ENCODE results near the gene FHIT.

FHIT gene

DNA sequence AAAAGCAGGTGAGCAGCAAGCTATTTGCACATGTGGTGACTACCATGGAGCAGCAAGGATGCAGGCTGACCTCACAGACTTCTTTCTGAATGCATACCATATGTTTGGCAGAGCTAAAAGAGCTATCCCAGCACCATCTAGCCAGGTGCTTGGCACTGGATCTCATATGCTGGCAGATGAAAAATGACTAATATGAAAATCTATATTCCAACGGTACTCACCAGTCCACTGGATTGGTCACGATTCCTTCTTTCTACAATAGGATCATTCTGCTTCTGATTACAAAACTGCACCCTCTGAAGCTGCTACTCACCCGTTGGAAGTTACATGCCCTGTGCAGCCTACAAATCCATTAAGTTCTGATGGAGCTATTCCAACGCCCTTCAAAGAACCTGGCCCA, 1487.1 kb downstream of the FHIT start:
- no peak for TF ChIP-seq POLR2AphosphoS5 (IDR thresholded peaks at IDR 0.05; ENCODE audit: low read depth, low read length)
- no peak for TF ChIP-seq TAF1 (IDR thresholded peaks at IDR 0.05; ENCODE audit: borderline replicate concordance, insufficient read depth, low read length)
- TF ChIP-seq, protein P1, sequence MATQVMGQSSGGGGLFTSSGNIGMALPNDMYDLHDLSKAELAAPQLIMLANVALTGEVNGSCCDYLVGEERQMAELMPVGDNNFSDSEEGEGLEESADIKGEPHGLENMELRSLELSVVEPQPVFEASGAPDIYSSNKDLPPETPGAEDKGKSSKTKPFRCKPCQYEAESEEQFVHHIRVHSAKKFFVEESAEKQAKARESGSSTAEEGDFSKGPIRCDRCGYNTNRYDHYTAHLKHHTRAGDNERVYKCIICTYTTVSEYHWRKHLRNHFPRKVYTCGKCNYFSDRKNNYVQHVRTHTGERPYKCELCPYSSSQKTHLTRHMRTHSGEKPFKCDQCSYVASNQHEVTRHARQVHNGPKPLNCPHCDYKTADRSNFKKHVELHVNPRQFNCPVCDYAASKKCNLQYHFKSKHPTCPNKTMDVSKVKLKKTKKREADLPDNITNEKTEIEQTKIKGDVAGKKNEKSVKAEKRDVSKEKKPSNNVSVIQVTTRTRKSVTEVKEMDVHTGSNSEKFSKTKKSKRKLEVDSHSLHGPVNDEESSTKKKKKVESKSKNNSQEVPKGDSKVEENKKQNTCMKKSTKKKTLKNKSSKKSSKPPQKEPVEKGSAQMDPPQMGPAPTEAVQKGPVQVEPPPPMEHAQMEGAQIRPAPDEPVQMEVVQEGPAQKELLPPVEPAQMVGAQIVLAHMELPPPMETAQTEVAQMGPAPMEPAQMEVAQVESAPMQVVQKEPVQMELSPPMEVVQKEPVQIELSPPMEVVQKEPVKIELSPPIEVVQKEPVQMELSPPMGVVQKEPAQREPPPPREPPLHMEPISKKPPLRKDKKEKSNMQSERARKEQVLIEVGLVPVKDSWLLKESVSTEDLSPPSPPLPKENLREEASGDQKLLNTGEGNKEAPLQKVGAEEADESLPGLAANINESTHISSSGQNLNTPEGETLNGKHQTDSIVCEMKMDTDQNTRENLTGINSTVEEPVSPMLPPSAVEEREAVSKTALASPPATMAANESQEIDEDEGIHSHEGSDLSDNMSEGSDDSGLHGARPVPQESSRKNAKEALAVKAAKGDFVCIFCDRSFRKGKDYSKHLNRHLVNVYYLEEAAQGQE (IDR thresholded peaks at IDR 0.05; ENCODE audit: insufficient read depth in 1 of 2, low read depth in 2 of 2, low read length in 2 of 2), result no peak
- TF ChIP-seq FOXP2 (optimal IDR thresholded peaks at IDR 0.05; ENCODE audit: borderline replicate concordance, extremely low read depth, extremely low read length, insufficient read depth), result no peak
- TF ChIP-seq SIN3A (IDR thresholded peaks at IDR 0.05; ENCODE audit: borderline replicate concordance, insufficient read depth, low read length), result no peak

- TF ChIP-seq TAF1 (IDR thresholded peaks at IDR 0.05; ENCODE audit: borderline replicate concordance, insufficient read depth, low read length), result no peak
- no peak for TF ChIP-seq FOXP2 (optimal IDR thresholded peaks at IDR 0.05; ENCODE audit: borderline replicate concordance, extremely low read depth, extremely low read length, insufficient read depth)
- TF ChIP-seq, protein P1 (IDR thresholded peaks at IDR 0.05; ENCODE audit: insufficient read depth in 1 of 2, low read depth in 2 of 2, low read length in 2 of 2), result no peak
- no peak for TF ChIP-seq SIN3A (IDR thresholded peaks at IDR 0.05; ENCODE audit: borderline replicate concordance, insufficient read depth, low read length)
These were observed 1488.3 kb downstream of the FHIT start for GRCh38 chr3:59762941-59763340.

DNA sequence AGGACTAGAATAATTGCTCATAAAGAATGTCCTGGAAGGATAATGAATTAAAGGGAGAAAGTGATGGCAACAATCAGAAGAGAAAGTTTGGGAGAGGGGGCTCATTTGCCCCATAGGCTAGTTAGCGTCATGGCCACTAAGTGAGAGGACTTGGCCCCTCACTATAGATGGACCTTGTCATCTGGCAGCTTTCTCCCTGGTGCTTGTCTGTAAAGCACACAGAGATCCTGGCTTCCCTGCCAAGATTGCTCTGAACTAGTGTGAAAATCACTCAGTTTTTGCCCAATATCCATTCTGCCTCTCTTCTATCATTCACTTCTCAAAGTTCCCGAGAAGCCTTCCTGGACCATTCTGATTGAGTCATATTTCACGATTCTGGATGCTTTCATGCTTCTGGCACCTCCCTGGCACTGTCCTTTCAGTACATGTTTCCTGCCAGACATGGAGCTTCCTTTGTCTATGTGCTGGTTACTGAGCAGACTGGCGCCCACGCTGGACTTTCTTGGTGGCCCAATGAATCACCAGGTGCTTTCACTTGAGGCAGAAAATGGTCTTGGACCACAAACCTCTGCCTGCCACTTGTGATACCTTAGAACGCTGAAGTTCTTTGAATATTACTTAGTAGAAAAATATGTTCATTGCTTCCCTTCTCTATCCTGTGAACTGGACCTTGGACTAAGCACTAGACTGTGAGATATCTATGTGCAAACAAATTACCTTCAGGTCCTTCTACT, 1491.8 kb downstream of the FHIT start:
- no peak for TF ChIP-seq FOXP2 (optimal IDR thresholded peaks at IDR 0.05; ENCODE audit: borderline replicate concordance, extremely low read depth, extremely low read length, insufficient read depth)
- TF ChIP-seq TAF1 (IDR thresholded peaks at IDR 0.05; ENCODE audit: borderline replicate concordance, insufficient read depth, low read length), result no peak
- no peak for TF ChIP-seq POLR2AphosphoS5 (IDR thresholded peaks at IDR 0.05; ENCODE audit: low read depth, low read length)
- TF ChIP-seq SIN3A (IDR thresholded peaks at IDR 0.05; ENCODE audit: borderline replicate concordance, insufficient read depth, low read length), result no peak
- TF ChIP-seq, protein P1 (IDR thresholded peaks at IDR 0.05; ENCODE audit: insufficient read depth in 1 of 2, low read depth in 2 of 2, low read length in 2 of 2), result no peak

DNA sequence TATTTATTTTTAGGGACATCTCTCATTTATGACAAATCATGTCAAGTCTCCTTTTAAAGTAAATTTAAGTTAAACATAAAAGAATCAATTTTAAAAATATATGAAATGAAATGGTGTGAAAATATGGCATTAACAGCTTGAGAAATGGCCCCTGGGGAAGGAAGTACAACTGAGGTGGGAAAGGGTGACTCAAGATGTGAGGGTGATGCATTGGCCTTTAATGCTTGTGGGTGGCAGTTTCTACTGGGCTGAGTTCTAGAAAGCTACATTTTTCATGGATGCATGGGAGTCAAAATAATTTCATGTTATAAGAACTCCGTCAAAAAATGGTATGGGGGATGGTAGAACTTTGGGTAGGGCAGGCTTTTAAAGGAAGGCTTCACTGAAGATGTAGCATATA, 1492.6 kb downstream of the FHIT start:
- TF ChIP-seq TAF1 (IDR thresholded peaks at IDR 0.05; ENCODE audit: borderline replicate concordance, insufficient read depth, low read length), result no peak
- TF ChIP-seq FOXP2 (optimal IDR thresholded peaks at IDR 0.05; ENCODE audit: borderline replicate concordance, extremely low read depth, extremely low read length, insufficient read depth), result no peak
- no peak for TF ChIP-seq POLR2AphosphoS5 (IDR thresholded peaks at IDR 0.05; ENCODE audit: low read depth, low read length)
- TF ChIP-seq SIN3A (IDR thresholded peaks at IDR 0.05; ENCODE audit: borderline replicate concordance, insufficient read depth, low read length), result no peak
- TF ChIP-seq, protein P1 (IDR thresholded peaks at IDR 0.05; ENCODE audit: insufficient read depth in 1 of 2, low read depth in 2 of 2, low read length in 2 of 2), result no peak
